Activated naive CD4-positive, alpha-beta T cell treated with anti-CD3 and anti-CD28 coated beads for 36 hours (primary cell): ENCODE measurements around the gene PSMD9. TPM values are rescaled to one million over a fixed set of nuclear protein-coding genes. Genes with fewer than 3 reads are reported as not detected.
"Not testable (repeated sequence)": the region's sequence is repeated elsewhere in the genome, so short reads cannot be mapped to it uniquely, and the experiment has no call there.

Source experiments
- CTCF ChIA-PET: fragments of 350-600 bp; sonication (Branson Sonifier 250); formaldehyde crosslinking; loops from one replicate; lab custom pipeline; 2021; ENCODE audit warnings: antibody characterized with exemption; lab: Charles Lee
- DNase-seq: peaks from one replicate; pipeline ENCODE4 v3.0.0-alpha.2; 2020
- H3K27ac Mint-ChIP-seq: one replicate; pipeline ENCODE4 v1.8.0; 2021; ENCODE audit warnings: mild to moderate bottlenecking, mixed read lengths
- H3K27me3 Mint-ChIP-seq: one replicate; pipeline ENCODE4 v1.8.0; 2021; ENCODE audit warnings: low read depth, mixed read lengths
- H3K36me3 Mint-ChIP-seq: one replicate; pipeline ENCODE4 v1.8.0; 2021; ENCODE audit warnings: low read depth, mixed read lengths
- H3K4me1 Mint-ChIP-seq: one replicate; pipeline ENCODE4 v1.8.0; 2021; ENCODE audit warnings: low read depth, mixed read lengths
- H3K4me3 Mint-ChIP-seq: one replicate; pipeline ENCODE4 v1.8.0; 2021; ENCODE audit warnings: mild to moderate bottlenecking, moderate library complexity, mixed read lengths
- H3K9me3 Mint-ChIP-seq: one replicate; pipeline ENCODE4 v1.8.0; 2021; ENCODE audit warnings: mixed read lengths
- intact Hi-C: fragments of 100-400 bp; cut with micrococcal nuclease; formaldehyde crosslinking; loops from one replicate; pipeline ENCODE4 v1.15.1; 2023
- total RNA-seq, 2 experiments: library from RNA; stranded (reverse); gene quantifications; one replicate each; pipeline ENCODE4 v1.2.3, GENCODE V29; 2021

The PSMD9 gene
- total RNA-seq, 2 experiments from 2014 or later = 56.6 to 60.6 TPM

- no peaks in the 10 kb centered on the region for H3K27me3 Mint-ChIP-seq
- peaks cover 2% of the 10 kb centered on the region for H3K4me1 Mint-ChIP-seq
- DNase-seq = no peak
- intact Hi-C loops = no loop called here
- no peak within 1 kb of the TSS for H3K4me3 Mint-ChIP-seq
- H3K27ac Mint-ChIP-seq = no peak within 1 kb of the TSS
- no peaks in the 10 kb centered on the region for H3K9me3 Mint-ChIP-seq
- CTCF ChIA-PET = interaction anchor here (1.3 kb wide), 1 partner anchor 65 kb away, joined by 6 read pairs; no protein-coding TSS in a partner anchor
- H3K36me3 Mint-ChIP-seq = no peaks in the 10 kb centered on the region
Observed at GRCh38 chr12:121858662-121859572, 29.7 kb upstream of the PSMD9 start, which contains the start of gene HPD. HPD (minus strand) TSS chr12:121858859; CDS start chr12:121858823, 36 bp downstream.

- intact Hi-C loops = no loop called here
- H3K9me3 Mint-ChIP-seq = no peaks in the 10 kb centered on the region
- H3K27ac Mint-ChIP-seq = no peak overlapping the region
- H3K36me3 Mint-ChIP-seq = no peaks in the 10 kb centered on the region
- no peak overlapping the region for H3K4me3 Mint-ChIP-seq
- CTCF ChIA-PET = no interaction called here
- no peaks in the 10 kb centered on the region for H3K27me3 Mint-ChIP-seq
- peaks cover 2% of the 10 kb centered on the region for H3K4me1 Mint-ChIP-seq
- no peak for DNase-seq
Observed at GRCh38 chr12:121860257-121860656, 28.3 kb upstream of the PSMD9 start.

DNA sequence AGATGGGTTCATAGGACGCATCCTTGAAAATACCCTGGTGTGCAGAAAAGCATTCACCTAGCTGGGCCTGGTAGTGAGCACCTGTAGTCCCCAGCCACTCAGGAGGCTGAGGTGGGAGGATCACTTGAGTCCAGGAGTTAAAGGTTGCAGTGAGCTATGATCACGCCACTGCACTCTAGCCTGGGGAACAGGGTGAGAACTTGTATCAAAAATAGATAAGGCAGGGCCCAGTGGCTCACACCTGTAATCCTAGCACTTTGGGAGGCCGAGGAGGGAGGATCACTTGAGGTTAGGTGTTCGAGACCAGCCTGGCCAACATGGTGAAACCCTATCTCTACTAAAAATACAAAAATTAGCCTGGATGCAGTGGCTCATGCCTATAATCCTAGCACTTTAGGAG, 27.9 kb upstream of the PSMD9 start:
- CTCF ChIA-PET, DNase-seq, H3K9me3 Mint-ChIP-seq, H3K4me3 Mint-ChIP-seq, H3K4me1 Mint-ChIP-seq, H3K27ac Mint-ChIP-seq, H3K36me3 Mint-ChIP-seq, H3K27me3 Mint-ChIP-seq, intact Hi-C loops: not testable (repeated sequence)

- intact Hi-C loops = no loop called here
- no peak overlapping the region for H3K27ac Mint-ChIP-seq
- CTCF ChIA-PET = interaction anchor here (0.8 to 1.3 kb wide), 3 partner anchors 26 to 115 kb away, joined by 3 to 7 read pairs (median 6); partner anchors contain the start of gene PSMD9
Observed at GRCh38 chr12:121861636-121862254, 26.8 kb upstream of the PSMD9 start.

DNA sequence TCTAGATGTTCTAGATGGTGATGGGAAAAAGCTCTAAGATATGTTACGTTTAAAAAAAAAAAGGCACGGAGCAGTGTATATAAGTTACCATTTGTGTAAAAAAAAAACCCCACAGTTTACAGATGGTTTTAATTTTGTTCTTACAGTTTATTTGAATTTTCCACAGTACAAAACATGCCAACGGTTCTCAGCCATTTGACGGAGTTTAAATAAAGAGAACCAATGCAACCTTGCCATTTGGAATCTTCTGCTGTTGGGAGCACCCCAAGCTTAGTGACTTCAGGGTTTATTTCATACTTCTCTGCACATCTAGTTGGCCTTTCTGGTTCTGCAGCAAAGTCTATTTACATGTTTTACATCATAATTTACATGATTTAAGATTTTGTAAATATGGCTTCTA, 22.3 kb upstream of the PSMD9 start:
- H3K9me3 Mint-ChIP-seq = no peaks in the 10 kb centered on the region
- no peaks in the 10 kb centered on the region for H3K36me3 Mint-ChIP-seq
- H3K27me3 Mint-ChIP-seq = no peaks in the 10 kb centered on the region
- no peak overlapping the region for H3K27ac Mint-ChIP-seq
- CTCF ChIA-PET = interaction anchor here (1.2 kb wide), 1 partner anchor 71 kb away, joined by 5 read pairs; no protein-coding TSS in a partner anchor
- no peaks in the 10 kb centered on the region for H3K4me1 Mint-ChIP-seq
- no peak overlapping the region for H3K4me3 Mint-ChIP-seq
- intact Hi-C loops = no loop called here
- no peak for DNase-seq

More at GRCh38 chr12:121861636-121862254, 26.8 kb upstream of the PSMD9 start:
- Mint-ChIP-seq H3K4me3 (no peak overlapping the region), H3K36me3 (no peaks in the 10 kb centered on the region), H3K4me1 (peaks cover under 1% of the 10 kb centered on the region), H3K27me3 (no peaks in the 10 kb centered on the region), H3K9me3 (no peaks in the 10 kb centered on the region)
- no peak for DNase-seq

- H3K4me3 Mint-ChIP-seq, intact Hi-C loops: not testable (repeated sequence)
- CTCF ChIA-PET = interaction anchor here (0.6 kb wide), 1 partner anchor 72 kb away, joined by 4 read pairs; no protein-coding TSS in a partner anchor
Observed at GRCh38 chr12:121869229-121869628, 19.4 kb upstream of the PSMD9 start.

GRCh38 chr12:121871467-121871866, 17.1 kb upstream of the PSMD9 start:
- H3K4me3 Mint-ChIP-seq = no peak overlapping the region
- CTCF ChIA-PET = interaction anchor here (1.6 kb wide), 1 partner anchor 77 kb away, joined by 4 read pairs; no protein-coding TSS in a partner anchor
- DNase-seq = no peak
- intact Hi-C loops = no loop called here
- H3K27ac Mint-ChIP-seq = no peak overlapping the region
- H3K9me3 Mint-ChIP-seq = no peaks in the 10 kb centered on the region
- H3K4me1 Mint-ChIP-seq = peaks cover 3% of the 10 kb centered on the region
- H3K36me3 Mint-ChIP-seq = no peaks in the 10 kb centered on the region
- no peaks in the 10 kb centered on the region for H3K27me3 Mint-ChIP-seq

More at GRCh38 chr12:121869229-121869628, 19.4 kb upstream of the PSMD9 start:
- not testable (repeated sequence) for H3K4me1 Mint-ChIP-seq, H3K9me3 Mint-ChIP-seq, H3K27me3 Mint-ChIP-seq, H3K27ac Mint-ChIP-seq, DNase-seq, H3K36me3 Mint-ChIP-seq

DNA sequence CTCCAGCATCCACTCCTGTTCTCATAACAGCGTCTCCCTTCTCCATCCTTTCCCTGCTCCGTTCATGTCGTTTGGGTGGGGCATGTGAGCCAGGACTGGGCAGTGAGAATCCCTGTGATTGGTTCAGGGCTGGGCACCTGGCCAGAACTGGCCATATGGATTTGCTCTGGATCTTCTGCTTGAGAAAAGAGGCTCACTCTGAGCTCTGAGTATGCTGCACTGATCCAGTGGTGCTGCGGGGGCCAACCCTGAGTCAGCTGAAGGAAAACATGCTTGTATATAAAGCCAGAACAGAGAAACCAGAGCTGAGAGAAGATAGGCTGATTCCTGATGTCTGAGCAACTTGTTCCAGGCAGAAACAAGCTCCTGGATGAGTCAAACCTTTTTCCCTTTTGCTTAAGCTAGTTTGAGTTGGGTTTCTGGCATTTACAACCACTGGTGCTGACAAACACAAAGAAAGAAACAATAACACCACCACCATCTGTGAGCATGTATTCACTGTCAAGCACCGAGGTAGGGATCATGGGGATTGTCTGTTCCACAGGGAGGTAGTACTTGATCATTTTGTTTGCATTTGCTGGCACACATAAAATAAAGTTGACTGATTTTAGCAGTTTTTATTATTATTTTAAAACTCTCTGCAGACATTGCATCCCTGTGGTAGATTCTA, 15.9 kb upstream of the PSMD9 start:
- Mint-ChIP-seq H3K27ac (no peak overlapping the region), H3K9me3 (no peaks in the 10 kb centered on the region), H3K4me3 (no peak overlapping the region), H3K36me3 (no peaks in the 10 kb centered on the region), H3K27me3 (no peaks in the 10 kb centered on the region), H3K4me1 (peaks cover 3% of the 10 kb centered on the region)
- peak; percentile 10 for DNase-seq
- CTCF ChIA-PET = interaction anchor here (1.0 to 1.6 kb wide), 2 partner anchors 15 to 78 kb away, joined by 3 to 4 read pairs; no protein-coding TSS in a partner anchor
- intact Hi-C loops = no loop called here

DNA sequence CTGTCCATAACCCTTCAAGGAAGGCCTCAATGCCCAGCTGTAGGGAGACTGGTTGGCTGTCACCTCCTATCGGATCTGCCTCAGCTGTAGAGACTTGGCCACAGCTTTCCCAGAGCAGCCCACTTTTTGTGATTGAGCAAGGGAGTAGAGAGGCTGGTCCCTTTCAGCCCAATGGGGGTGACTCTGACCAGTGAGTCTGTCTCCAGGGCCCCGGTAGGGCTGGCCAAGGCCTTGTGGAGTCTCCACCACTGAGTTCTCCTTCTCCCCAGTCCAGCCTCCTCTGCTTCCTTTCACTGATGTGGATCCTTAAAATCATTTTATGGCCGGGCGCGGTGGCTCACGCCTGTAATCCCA, 15.4 kb upstream of the PSMD9 start:
- Mint-ChIP-seq H3K36me3 (no peaks in the 10 kb centered on the region), H3K4me3 (no peak overlapping the region), H3K27me3 (no peaks in the 10 kb centered on the region), H3K27ac (no peak overlapping the region), H3K9me3 (no peaks in the 10 kb centered on the region), H3K4me1 (peaks cover 3% of the 10 kb centered on the region)
- intact Hi-C loops = no loop called here
- no peak for DNase-seq
- CTCF ChIA-PET = interaction anchor here (0.7 to 1.6 kb wide), 3 partner anchors 14 to 79 kb away, joined by 3 to 4 read pairs (median 4); partner anchors contain the start of gene PSMD9

- peaks cover 3% of the 10 kb centered on the region for H3K4me1 Mint-ChIP-seq
- no peaks in the 10 kb centered on the region for H3K36me3 Mint-ChIP-seq
- CTCF ChIA-PET = interaction anchor here (0.6 to 0.7 kb wide), 2 partner anchors 14 to 280 kb away, joined by 4 read pairs; partner anchors contain the start of gene PSMD9
- no peaks in the 10 kb centered on the region for H3K27me3 Mint-ChIP-seq
- H3K27ac Mint-ChIP-seq = no peak overlapping the region
- intact Hi-C loops = no loop called here
- no peaks in the 10 kb centered on the region for H3K9me3 Mint-ChIP-seq
- no peak for DNase-seq
- H3K4me3 Mint-ChIP-seq = no peak overlapping the region
Observed at GRCh38 chr12:121874071-121874470, 14.5 kb upstream of the PSMD9 start.

- no peak for DNase-seq
- no peaks in the 10 kb centered on the region for H3K9me3 Mint-ChIP-seq
- H3K36me3 Mint-ChIP-seq = no peaks in the 10 kb centered on the region
- no peak overlapping the region for H3K4me3 Mint-ChIP-seq
- intact Hi-C loops = no loop called here
- peaks cover 3% of the 10 kb centered on the region for H3K4me1 Mint-ChIP-seq
- H3K27ac Mint-ChIP-seq = no peak overlapping the region
- no peaks in the 10 kb centered on the region for H3K27me3 Mint-ChIP-seq
- CTCF ChIA-PET = interaction anchor here (0.7 to 1.4 kb wide), 2 partner anchors 81 to 248 kb away, joined by 3 to 7 read pairs; no protein-coding TSS in a partner anchor
Observed at GRCh38 chr12:121875582-121875981, 13.0 kb upstream of the PSMD9 start.

DNA sequence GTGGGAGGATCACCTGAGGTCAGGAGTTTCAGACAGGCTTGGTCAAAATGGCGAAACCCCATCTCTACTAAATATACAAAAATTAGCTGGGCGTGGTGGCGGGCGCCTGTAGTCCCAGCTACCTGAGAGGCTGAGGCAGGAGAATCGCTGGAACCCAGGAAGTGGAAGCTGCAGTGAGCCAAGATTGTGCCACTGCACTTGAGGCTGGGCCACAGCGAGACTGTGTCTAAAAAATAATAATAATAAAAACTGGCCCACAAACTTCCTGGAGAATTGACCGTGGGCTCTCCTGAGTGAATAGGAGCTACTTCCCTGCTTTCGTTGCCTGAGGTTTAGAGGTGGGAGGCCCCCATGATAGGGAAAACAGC, 12.5 kb upstream of the PSMD9 start:
- H3K4me3 Mint-ChIP-seq, H3K36me3 Mint-ChIP-seq, H3K4me1 Mint-ChIP-seq, H3K27me3 Mint-ChIP-seq, intact Hi-C loops, H3K27ac Mint-ChIP-seq, H3K9me3 Mint-ChIP-seq, DNase-seq: not testable (repeated sequence)
- CTCF ChIA-PET = interaction anchor here (1.4 to 4.1 kb wide), 2 partner anchors 12 to 82 kb away, joined by 3 to 16 read pairs; partner anchors contain the start of gene PSMD9
